ENCODE data around the gene SUGCT.

DNA sequence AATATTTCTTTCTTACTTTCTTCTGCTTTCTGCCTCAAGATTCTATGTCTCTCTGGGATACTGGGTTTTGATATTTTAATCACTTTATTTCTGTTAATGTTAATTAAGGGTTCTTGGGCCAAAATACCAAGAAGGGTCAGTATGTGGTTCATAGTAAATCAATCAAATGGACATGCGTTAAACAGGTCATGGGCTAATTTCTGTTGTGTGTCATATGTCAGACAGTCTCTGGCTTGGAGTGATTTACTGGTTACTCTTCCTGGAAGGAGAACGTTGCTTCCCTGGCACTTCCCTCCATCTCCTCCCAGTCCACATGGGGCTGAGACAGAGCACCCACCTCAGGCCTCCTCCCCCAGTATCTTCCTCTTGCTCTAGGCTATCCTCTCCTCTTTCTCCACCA lies 489.1 kb downstream of the SUGCT start:
- no peak for TF ChIP-seq CTCF (IDR thresholded peaks at IDR 0.05; ENCODE audit: low read depth, low read length)
- TF ChIP-seq EZH2phosphoT487 (IDR thresholded peaks at IDR 0.05; ENCODE audit: low read depth), result no peak
